OCI-LY7 (cell line): ENCODE data around the gene LBR.

Source experiments
- EZH2phosphoT487 ChIP-seq: fragments of 200-600 bp; sonication (generic); IDR thresholded peaks from 2 replicates; pipeline ENCODE4 v1.6.1; 2018; ENCODE audit warnings: low read depth, borderline replicate concordance, mild to moderate bottlenecking, mixed run types, antibody characterized with exemption, low read length, moderate library complexity, mixed read lengths
- TF ChIP-seq, protein P1 (sequence below): fragments of 200-600 bp; sonication (generic); conservative IDR thresholded peaks from 2 replicates; pipeline ENCODE4 v1.5.1; 2014; ENCODE audit warnings: mild to moderate bottlenecking, antibody characterized with exemption, low read length, moderate library complexity, mixed read lengths

DNA sequence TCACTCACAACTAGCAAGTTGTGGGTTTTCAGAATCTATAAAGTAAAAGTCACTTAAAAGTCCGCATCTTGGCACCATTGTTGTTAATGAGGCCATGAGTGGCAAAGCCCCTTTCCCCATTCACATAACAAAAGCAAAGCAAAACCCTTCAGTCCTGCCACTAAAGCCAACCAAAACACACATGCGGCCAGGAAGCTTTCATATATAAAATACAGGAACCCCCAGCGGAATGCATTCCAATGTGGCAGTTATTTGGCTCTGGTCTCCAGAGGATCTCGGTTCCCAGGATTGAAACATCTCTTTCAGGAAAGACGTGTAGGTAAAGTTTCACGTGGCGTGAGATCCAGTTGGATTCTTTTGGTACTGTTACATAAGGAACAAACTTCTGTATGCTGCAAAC, 2.5 kb upstream of the LBR start:
- TF ChIP-seq EZH2phosphoT487, result no peak
- TF ChIP-seq, protein P1, sequence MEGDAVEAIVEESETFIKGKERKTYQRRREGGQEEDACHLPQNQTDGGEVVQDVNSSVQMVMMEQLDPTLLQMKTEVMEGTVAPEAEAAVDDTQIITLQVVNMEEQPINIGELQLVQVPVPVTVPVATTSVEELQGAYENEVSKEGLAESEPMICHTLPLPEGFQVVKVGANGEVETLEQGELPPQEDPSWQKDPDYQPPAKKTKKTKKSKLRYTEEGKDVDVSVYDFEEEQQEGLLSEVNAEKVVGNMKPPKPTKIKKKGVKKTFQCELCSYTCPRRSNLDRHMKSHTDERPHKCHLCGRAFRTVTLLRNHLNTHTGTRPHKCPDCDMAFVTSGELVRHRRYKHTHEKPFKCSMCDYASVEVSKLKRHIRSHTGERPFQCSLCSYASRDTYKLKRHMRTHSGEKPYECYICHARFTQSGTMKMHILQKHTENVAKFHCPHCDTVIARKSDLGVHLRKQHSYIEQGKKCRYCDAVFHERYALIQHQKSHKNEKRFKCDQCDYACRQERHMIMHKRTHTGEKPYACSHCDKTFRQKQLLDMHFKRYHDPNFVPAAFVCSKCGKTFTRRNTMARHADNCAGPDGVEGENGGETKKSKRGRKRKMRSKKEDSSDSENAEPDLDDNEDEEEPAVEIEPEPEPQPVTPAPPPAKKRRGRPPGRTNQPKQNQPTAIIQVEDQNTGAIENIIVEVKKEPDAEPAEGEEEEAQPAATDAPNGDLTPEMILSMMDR, result no peak
